HepG2 (cell line): ENCODE measurements around the gene HSP90AB1.

Source experiments
- HNRNPH1 ChIP-seq: fragments of 200-400 bp; formaldehyde crosslinking; optimal IDR thresholded peaks from 2 replicates; pipeline ENCODE3; 2017; ENCODE audit warnings: mild to moderate bottlenecking, low read depth, low read length
- MAZ ChIP-seq, 2 experiments: sonication (generic) in 1 of 2; formaldehyde crosslinking in 1 of 2; IDR thresholded peaks; 2 replicates each; pipeline versions ENCODE4 v1.5.0 to v1.6.1; 2012 to 2020; ENCODE audit warnings: low read depth in 2 of 2, mild to moderate bottlenecking in 2 of 2, borderline replicate concordance in 1 of 2, improper control_type of control experiment in 1 of 2, low read length in 1 of 2, missing genetic modification reagents in 1 of 2, moderate library complexity in 1 of 2
- SUZ12 ChIP-seq: fragments of 150-350 bp; IDR thresholded peaks from 2 replicates; pipeline ENCODE4 v1.6.1; 2014; ENCODE audit warnings: low read depth, low read length
- ZNF143 ChIP-seq: sonication (generic); formaldehyde crosslinking; IDR thresholded peaks from 2 replicates; pipeline ENCODE4 v1.4.0; 2020; ENCODE audit warnings: missing genetic modification reagents
- TF ChIP-seq, protein P1 (sequence below): sonication (generic); formaldehyde crosslinking; IDR thresholded peaks from 2 replicates; pipeline ENCODE4 v1.5.0; 2020; ENCODE audit warnings: mild to moderate bottlenecking, missing genetic modification reagents, moderate library complexity
- TF ChIP-seq, protein P2 (sequence below): sonication (generic); formaldehyde crosslinking; conservative IDR thresholded peaks from 2 replicates; pipeline ENCODE4 v1.4.0; 2020; ENCODE audit warnings: missing genetic modification reagents
- TF ChIP-seq, protein P3 (sequence below): IDR thresholded peaks from 2 replicates; pipeline ENCODE4 v1.6.1; 2012; ENCODE audit warnings: low read depth, low read length, improper control_type of control experiment

DNA sequence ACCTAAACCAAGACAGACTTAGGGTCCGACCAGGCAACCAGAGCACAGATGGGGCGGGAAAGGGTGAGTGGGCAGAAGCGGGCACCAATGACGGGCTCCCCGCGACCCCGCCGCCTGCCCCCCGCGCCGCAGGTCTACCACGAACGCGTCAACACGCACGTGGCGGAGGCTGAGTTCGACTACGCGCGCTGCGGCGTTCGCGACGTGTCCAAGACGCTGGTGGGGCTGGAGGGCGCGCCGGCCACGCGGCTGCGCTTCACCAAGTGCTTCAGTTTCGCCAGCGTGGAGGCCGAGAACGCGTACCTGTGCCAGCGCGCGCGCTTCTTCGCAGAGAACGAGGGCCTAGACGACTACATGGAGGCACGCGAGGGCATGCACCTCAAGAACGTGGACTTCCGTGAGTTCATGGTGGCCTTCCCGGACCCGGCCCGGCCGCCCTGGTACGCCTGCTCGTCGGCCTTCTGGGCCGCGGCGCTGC lies 28.4 kb downstream of the HSP90AB1 start:
- no peak for TF ChIP-seq MAZ (IDR thresholded peaks at IDR 0.05; ENCODE audit: borderline replicate concordance, low read depth, low read length)
- TF ChIP-seq MAZ (CRISPR knock-in tag; IDR thresholded peaks at IDR 0.05; ENCODE audit: low read depth): no peak
- TF ChIP-seq, protein P1, sequence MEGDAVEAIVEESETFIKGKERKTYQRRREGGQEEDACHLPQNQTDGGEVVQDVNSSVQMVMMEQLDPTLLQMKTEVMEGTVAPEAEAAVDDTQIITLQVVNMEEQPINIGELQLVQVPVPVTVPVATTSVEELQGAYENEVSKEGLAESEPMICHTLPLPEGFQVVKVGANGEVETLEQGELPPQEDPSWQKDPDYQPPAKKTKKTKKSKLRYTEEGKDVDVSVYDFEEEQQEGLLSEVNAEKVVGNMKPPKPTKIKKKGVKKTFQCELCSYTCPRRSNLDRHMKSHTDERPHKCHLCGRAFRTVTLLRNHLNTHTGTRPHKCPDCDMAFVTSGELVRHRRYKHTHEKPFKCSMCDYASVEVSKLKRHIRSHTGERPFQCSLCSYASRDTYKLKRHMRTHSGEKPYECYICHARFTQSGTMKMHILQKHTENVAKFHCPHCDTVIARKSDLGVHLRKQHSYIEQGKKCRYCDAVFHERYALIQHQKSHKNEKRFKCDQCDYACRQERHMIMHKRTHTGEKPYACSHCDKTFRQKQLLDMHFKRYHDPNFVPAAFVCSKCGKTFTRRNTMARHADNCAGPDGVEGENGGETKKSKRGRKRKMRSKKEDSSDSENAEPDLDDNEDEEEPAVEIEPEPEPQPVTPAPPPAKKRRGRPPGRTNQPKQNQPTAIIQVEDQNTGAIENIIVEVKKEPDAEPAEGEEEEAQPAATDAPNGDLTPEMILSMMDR: no peak
- TF ChIP-seq ZNF143: no peak
- TF ChIP-seq, protein P2, sequence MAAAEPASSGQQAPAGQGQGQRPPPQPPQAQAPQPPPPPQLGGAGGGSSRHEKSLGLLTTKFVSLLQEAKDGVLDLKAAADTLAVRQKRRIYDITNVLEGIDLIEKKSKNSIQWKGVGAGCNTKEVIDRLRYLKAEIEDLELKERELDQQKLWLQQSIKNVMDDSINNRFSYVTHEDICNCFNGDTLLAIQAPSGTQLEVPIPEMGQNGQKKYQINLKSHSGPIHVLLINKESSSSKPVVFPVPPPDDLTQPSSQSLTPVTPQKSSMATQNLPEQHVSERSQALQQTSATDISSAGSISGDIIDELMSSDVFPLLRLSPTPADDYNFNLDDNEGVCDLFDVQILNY: no peak
- TF ChIP-seq, protein P3, sequence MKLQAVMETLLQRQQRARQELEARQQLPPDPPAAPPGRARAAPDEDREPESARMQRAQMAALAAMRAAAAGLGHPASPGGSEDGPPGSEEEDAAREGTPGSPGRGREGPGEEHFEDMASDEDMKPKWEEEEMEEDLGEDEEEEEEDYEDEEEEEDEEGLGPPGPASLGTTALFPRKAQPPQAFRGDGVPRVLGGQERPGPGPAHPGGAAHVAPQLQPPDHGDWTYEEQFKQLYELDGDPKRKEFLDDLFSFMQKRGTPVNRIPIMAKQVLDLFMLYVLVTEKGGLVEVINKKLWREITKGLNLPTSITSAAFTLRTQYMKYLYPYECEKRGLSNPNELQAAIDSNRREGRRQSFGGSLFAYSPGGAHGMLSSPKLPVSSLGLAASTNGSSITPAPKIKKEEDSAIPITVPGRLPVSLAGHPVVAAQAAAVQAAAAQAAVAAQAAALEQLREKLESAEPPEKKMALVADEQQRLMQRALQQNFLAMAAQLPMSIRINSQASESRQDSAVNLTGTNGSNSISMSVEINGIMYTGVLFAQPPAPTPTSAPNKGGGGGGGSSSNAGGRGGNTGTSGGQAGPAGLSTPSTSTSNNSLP: no peak
- no peak for TF ChIP-seq SUZ12
- TF ChIP-seq HNRNPH1: no peak
